VCaP (cell line): ENCODE results near the gene TUBB2B.

Experiments
- H3K27ac ChIP-seq: fragments of 450-650 bp; 2 replicates; pipeline ENCODE4 v1.5.1; 2017
- CTCF ChIP-seq: fragments of 450-650 bp; conservative IDR thresholded peaks from 2 replicates; pipeline ENCODE4 v1.5.1; 2017; ENCODE audit warnings: mild to moderate bottlenecking, moderate library complexity

The TUBB2B gene

GRCh38 chr6:3208098-3208774 lies 19.2 kb downstream of the TUBB2B start:
- no peak overlapping the region for H3K27ac ChIP-seq
- no peak for TF ChIP-seq CTCF

- no peak for TF ChIP-seq CTCF
- H3K27ac ChIP-seq, result no peak overlapping the region
Observed at GRCh38 chr6:3206339-3207015, 21.0 kb downstream of the TUBB2B start.

- H3K27ac ChIP-seq, result no peak overlapping the region
Observed at GRCh38 chr6:3205913-3206312, 21.5 kb downstream of the TUBB2B start.

GRCh38 chr6:3204921-3205320 lies 22.5 kb downstream of the TUBB2B start:
- no peak overlapping the region for H3K27ac ChIP-seq
- no peak for TF ChIP-seq CTCF

More at GRCh38 chr6:3205913-3206312, 21.5 kb downstream of the TUBB2B start:
- TF ChIP-seq CTCF, result no peak

- no peak for TF ChIP-seq CTCF
- no peak overlapping the region for H3K27ac ChIP-seq
Observed at GRCh38 chr6:3202999-3203696, 24.3 kb downstream of the TUBB2B start.

- TF ChIP-seq CTCF, result no peak
- H3K27ac ChIP-seq, result no peak overlapping the region
Observed at GRCh38 chr6:3201388-3201787, 26.1 kb downstream of the TUBB2B start.

GRCh38 chr6:3200682-3201081 lies 26.8 kb downstream of the TUBB2B start:
- TF ChIP-seq CTCF, result no peak
- no peak overlapping the region for H3K27ac ChIP-seq
